Measurements from ENCODE around the gene WNT7A.

- no peak for TF ChIP-seq CTCF (conservative IDR thresholded peaks at IDR 0.05; ENCODE audit: low read length)
- TF ChIP-seq EZH2phosphoT487 (IDR thresholded peaks at IDR 0.05; ENCODE audit: borderline replicate concordance), result no peak
These were observed 94.5 kb downstream of the WNT7A start for GRCh38 chr3:13785351-13785750.
